DND-41 (cell line): ENCODE measurements around the gene EEF1AKMT1.

ENCODE experiments used
- CTCF ChIP-seq: IDR thresholded peaks from 2 replicates; pipeline ENCODE4 v1.5.1; 2012; ENCODE audit warnings: borderline replicate concordance, low read length, moderate library complexity, mild to moderate bottlenecking; ENCODE audit not compliant: poor library complexity, severe bottlenecking; ENCODE audit errors: extremely low read depth
- EZH2 ChIP-seq: IDR thresholded peaks from 3 replicates; pipeline ENCODE4 v1.6.1; 2012; ENCODE audit warnings: borderline replicate concordance, low read depth, mild to moderate bottlenecking, moderate library complexity, low read length, inconsistent platforms; ENCODE audit not compliant: severe bottlenecking

GRCh38 chr13:20769091-20769490 is 4.7 kb downstream of the EEF1AKMT1 start:
- no peak for TF ChIP-seq CTCF
- no peak for TF ChIP-seq EZH2
